Lower leg skin (tissue), 4 donors: ENCODE measurements around the gene FAM53B. TPM values are rescaled to one million over a fixed set of nuclear protein-coding genes. Genes with fewer than 3 reads are reported as not detected.

Experiments used
- DNase-seq, 2 donors: peaks; one replicate each; pipeline ENCODE4 v3.0.0-alpha.2; 2019; ENCODE audit warnings: low spot score in 2 of 2
- H3K4me3 ChIP-seq: fragments of 200-600 bp; sonication (generic); 2 replicates; pipeline ENCODE4 v1.5.1; 2017; ENCODE audit warnings: mild to moderate bottlenecking, low read depth; ENCODE audit not compliant: poor library complexity, severe bottlenecking
- POLR2A ChIP-seq, 2 donors: fragments of 450-650 bp; IDR thresholded peaks; one replicate each; pipeline ENCODE4 v1.6.1; 2016 to 2017; ENCODE audit warnings: antibody characterized with exemption in 2 of 2, mild to moderate bottlenecking in 1 of 2, moderate library complexity in 1 of 2
- WGBS, 2 donors: methylation state at CpG; one replicate each; pipeline ENCODE4 v1.1.5; 2018; 5-methylcytosine and 5-hydroxymethylcytosine counted together
- intact Hi-C: fragments of 100-400 bp; cut with DNase I; formaldehyde crosslinking; loops from one replicate; pipeline ENCODE4 v1.15.0; 2023; ENCODE audit warnings: low total_unique reads
- total RNA-seq, 4 donors: library from RNA; depleted of rRNA; stranded (reverse); fragments of >200 nt; gene quantifications; one replicate each; pipeline ENCODE4 v1.1.0, GENCODE V29; 2016
- TF ChIP-seq, protein P1 (sequence below), 3 donors: fragments of 450-650 bp; IDR thresholded peaks; one replicate each; pipeline ENCODE4 v1.5.1; 2016; ENCODE audit warnings: antibody characterized with exemption in 3 of 3, mild to moderate bottlenecking in 3 of 3, moderate library complexity in 2 of 3

The FAM53B gene
- total RNA-seq, 4 donors from 2014 or later = 41.5 to 69.1 (median 58.2) TPM

- WGBS, 2 donors = 6 to 7% methylated on average over 18 of the region's 18 CpGs
- DNase-seq = peak in 1 of 2 donors; percentile 95
- H3K4me3 ChIP-seq = no peak overlapping the region
- intact Hi-C loops = no loop called here
- TF ChIP-seq, protein P1, sequence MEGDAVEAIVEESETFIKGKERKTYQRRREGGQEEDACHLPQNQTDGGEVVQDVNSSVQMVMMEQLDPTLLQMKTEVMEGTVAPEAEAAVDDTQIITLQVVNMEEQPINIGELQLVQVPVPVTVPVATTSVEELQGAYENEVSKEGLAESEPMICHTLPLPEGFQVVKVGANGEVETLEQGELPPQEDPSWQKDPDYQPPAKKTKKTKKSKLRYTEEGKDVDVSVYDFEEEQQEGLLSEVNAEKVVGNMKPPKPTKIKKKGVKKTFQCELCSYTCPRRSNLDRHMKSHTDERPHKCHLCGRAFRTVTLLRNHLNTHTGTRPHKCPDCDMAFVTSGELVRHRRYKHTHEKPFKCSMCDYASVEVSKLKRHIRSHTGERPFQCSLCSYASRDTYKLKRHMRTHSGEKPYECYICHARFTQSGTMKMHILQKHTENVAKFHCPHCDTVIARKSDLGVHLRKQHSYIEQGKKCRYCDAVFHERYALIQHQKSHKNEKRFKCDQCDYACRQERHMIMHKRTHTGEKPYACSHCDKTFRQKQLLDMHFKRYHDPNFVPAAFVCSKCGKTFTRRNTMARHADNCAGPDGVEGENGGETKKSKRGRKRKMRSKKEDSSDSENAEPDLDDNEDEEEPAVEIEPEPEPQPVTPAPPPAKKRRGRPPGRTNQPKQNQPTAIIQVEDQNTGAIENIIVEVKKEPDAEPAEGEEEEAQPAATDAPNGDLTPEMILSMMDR (IDR thresholded peaks at IDR 0.05) = no peak
- no peak for TF ChIP-seq POLR2A (IDR thresholded peaks at IDR 0.05)
Measured at GRCh38 chr10:124740369-124741280, 3.6 kb downstream of the FAM53B start.

DNA sequence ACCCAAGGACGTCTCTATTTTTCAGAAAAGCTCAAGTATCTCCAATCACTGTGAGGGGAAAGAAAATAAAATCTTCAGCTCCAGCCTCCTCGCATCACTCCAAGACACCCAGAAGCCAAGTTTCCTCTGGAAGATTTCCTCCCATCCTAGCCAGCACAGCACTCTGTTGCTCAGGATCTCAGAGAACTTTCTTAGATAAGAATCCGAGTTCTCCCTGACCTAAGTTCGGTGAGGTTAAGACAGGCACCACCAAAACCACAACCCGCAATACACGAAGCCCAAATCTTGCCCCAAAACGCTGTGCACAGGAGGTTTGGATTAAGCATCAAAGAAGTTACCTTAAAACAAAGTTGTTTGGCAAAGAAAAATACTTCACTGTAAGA, 4.2 kb downstream of the FAM53B start:
- intact Hi-C loops = loop anchor here (10.0 kb wide), 1 partner anchor 115 kb away; no protein-coding TSS in a partner anchor
- no peak for TF ChIP-seq POLR2A (IDR thresholded peaks at IDR 0.05)
- no peak for DNase-seq
- WGBS, 2 donors = 15 to 20% methylated on average over 7 of the region's 7 CpGs
- H3K4me3 ChIP-seq = no peak overlapping the region

DNA sequence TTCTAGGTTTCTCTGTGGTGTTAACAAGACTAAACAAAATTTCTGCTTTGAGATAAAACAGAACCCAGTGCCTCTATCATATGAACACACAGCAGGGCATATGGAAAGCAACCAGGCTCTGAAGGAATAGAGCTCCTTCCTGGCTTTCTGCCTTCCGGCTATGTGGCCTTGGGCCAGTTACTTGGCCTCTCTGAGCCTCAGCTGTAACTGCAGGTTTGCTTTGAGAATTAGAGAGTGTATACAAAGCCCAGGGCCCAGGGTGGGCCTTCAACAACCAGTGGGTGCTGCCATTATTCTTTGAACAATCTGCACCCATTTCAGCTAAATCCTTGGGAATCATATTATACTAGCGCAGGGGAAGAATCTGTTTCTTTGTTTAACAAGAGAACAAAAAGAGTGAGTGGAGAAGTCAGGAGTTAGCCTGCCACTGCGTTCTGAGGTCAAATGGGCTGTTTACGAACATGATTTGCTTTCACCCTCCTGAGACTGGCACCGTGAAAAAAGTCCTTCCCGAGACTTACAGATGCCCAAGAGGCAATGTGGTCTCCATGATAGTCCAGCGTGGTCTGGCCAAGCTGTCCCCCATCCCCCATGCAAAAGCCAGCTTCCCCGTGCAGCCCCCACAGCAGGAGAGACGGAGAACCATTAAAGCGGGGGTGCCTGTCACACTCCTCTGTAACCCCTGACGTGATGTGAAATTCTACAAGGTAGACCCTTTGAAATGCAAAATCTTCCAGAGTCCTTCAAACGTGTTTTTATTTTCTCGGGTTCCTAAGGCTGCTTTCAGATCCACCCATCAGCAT, 4.9 kb downstream of the FAM53B start:
- DNase-seq = peak in 1 of 2 donors; percentile 83
- WGBS, 2 donors = 62 to 64% methylated on average over 13 of the region's 13 CpGs
- intact Hi-C loops = loop anchor here (10.0 kb wide), 1 partner anchor 115 kb away; no protein-coding TSS in a partner anchor
- no peak overlapping the region for H3K4me3 ChIP-seq
- TF ChIP-seq, protein P1 (IDR thresholded peaks at IDR 0.05) = no peak
- no peak for TF ChIP-seq POLR2A (IDR thresholded peaks at IDR 0.05)

DNA sequence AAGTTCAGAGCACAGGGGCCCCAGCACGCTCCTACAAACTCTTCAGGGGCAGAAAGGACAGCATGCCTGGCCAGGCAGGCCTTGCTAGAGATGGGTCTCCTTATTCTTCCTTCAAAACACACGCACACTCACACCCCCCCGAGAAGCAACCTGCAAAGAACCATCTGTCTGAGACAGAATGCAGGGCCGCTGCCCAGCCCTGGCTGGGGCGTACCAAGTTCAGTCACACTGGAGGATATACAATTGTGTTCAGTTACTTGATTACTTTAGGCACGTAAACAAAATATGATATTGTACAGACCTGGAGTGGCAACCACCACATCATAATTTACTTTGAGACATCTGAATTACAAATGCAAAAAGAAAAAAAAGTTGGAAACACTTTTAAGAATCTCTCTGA, 5.7 kb downstream of the FAM53B start:
- intact Hi-C loops = loop anchor here (10.0 kb wide), 1 partner anchor 114 kb away; no protein-coding TSS in a partner anchor
- DNase-seq = peak in 1 of 2 donors; percentile 80
- TF ChIP-seq POLR2A (IDR thresholded peaks at IDR 0.05) = no peak
- TF ChIP-seq, protein P1 (IDR thresholded peaks at IDR 0.05) = no peak
- H3K4me3 ChIP-seq = no peak overlapping the region
- 67 to 78% methylated on average over 6 of the region's 6 CpGs for WGBS, 2 donors

GRCh38 chr10:124737708-124738107, 6.5 kb downstream of the FAM53B start:
- TF ChIP-seq POLR2A (IDR thresholded peaks at IDR 0.05) = no peak
- TF ChIP-seq, protein P1 (IDR thresholded peaks at IDR 0.05) = no peak
- DNase-seq = no peak
- 47 to 53% methylated on average over 2 of the region's 2 CpGs for WGBS, 2 donors
- H3K4me3 ChIP-seq = no peak overlapping the region
- intact Hi-C loops = loop anchor here (10.0 kb wide), 1 partner anchor 113 kb away; no protein-coding TSS in a partner anchor

GRCh38 chr10:124737221-124737620, 7.0 kb downstream of the FAM53B start:
- WGBS, 2 donors = 47 to 52% methylated on average over 7 of the region's 7 CpGs
- DNase-seq = peak in 1 of 2 donors; percentile 82
- intact Hi-C loops = loop anchor here (10.0 kb wide), 1 partner anchor 112 kb away; no protein-coding TSS in a partner anchor
- no peak overlapping the region for H3K4me3 ChIP-seq
- TF ChIP-seq, protein P1 (IDR thresholded peaks at IDR 0.05) = no peak
- TF ChIP-seq POLR2A (IDR thresholded peaks at IDR 0.05) = no peak
